ENCODE measurements around the gene GSAP. TPM values are rescaled to one million over a fixed set of nuclear protein-coding genes. Genes with fewer than 3 reads are reported as not detected.

GSAP gene
- total and polyA plus RNA-seq, 9 donors: 4.0 to 19.4 (median 11.2) TPM

GRCh38 chr7:77320137-77320536 lies 96.0 kb downstream of the GSAP start:
- Histone ChIP-seq H3K27ac (no peak overlapping the region), H3K9me3 (no peaks in the 10 kb centered on the region), H3K4me3 (no peak overlapping the region), H3K36me3 (no peaks in the 10 kb centered on the region), H3K4me1 (ENCODE audit: insufficient read depth) (no peaks in the 10 kb centered on the region), H3K27me3 (no peaks in the 10 kb centered on the region)
- no peak for DNase-seq
- no peak for TF ChIP-seq POLR2A (IDR thresholded peaks at IDR 0.05)
- TF ChIP-seq EP300 (IDR thresholded peaks at IDR 0.05): no peak
- TF ChIP-seq CTCF (IDR thresholded peaks at IDR 0.05): no peak
- WGBS, 3 donors: 76 to 89% (median 80%) methylated on average over 4 of the region's 4 CpGs
- intact Hi-C loops (cut with DNase I): loop anchor here in 1 of 4 donors (10.0 kb wide), 1 partner anchor 55 kb away; no protein-coding TSS in a partner anchor

- intact Hi-C loops (cut with DNase I): no loop called here
- no peaks in the 10 kb centered on the region for H3K36me3 ChIP-seq
- no peaks in the 10 kb centered on the region for H3K4me1 ChIP-seq (ENCODE audit: insufficient read depth)
- no peak for DNase-seq
- TF ChIP-seq POLR2A (IDR thresholded peaks at IDR 0.05) (no peak), EP300 (IDR thresholded peaks at IDR 0.05) (no peak), CTCF (IDR thresholded peaks at IDR 0.05) (no peak)
- no peaks in the 10 kb centered on the region for H3K9me3 ChIP-seq
- no peaks in the 10 kb centered on the region for H3K27me3 ChIP-seq
- no peak overlapping the region for H3K4me3 ChIP-seq
- WGBS, 3 donors: 94 to 100% (median 96%) methylated on average over 1 of the region's 1 CpG
- H3K27ac ChIP-seq: no peak overlapping the region
Observed at GRCh38 chr7:77318019-77318418, 98.1 kb downstream of the GSAP start.

GRCh38 chr7:77316219-77316978 lies 99.8 kb downstream of the GSAP start:
- intact Hi-C loops (cut with DNase I): no loop called here

GRCh38 chr7:77315182-77315591 lies 101.0 kb downstream of the GSAP start:
- DNase-seq: no peak
- Histone ChIP-seq H3K9me3 (no peaks in the 10 kb centered on the region), H3K27me3 (no peaks in the 10 kb centered on the region), H3K4me3 (no peak overlapping the region), H3K36me3 (no peaks in the 10 kb centered on the region), H3K4me1 (ENCODE audit: insufficient read depth) (peaks cover 2% of the 10 kb centered on the region), H3K27ac (no peak overlapping the region)
- intact Hi-C loops (cut with DNase I): no loop called here
- TF ChIP-seq CTCF (IDR thresholded peaks at IDR 0.05) (no peak), POLR2A (IDR thresholded peaks at IDR 0.05) (no peak), EP300 (IDR thresholded peaks at IDR 0.05) (no peak)
- WGBS, 3 donors: 68 to 92% (median 76%) methylated on average over 3 of the region's 3 CpGs

More at GRCh38 chr7:77316219-77316978, 99.8 kb downstream of the GSAP start:
- WGBS, 3 donors: 64 to 69% (median 64%) methylated on average over 2 of the region's 2 CpGs
- Histone ChIP-seq H3K9me3 (no peaks in the 10 kb centered on the region), H3K4me1 (ENCODE audit: insufficient read depth) (peaks cover 2% of the 10 kb centered on the region), H3K27me3 (no peaks in the 10 kb centered on the region), H3K27ac (no peak overlapping the region), H3K4me3 (no peak overlapping the region), H3K36me3 (no peaks in the 10 kb centered on the region)
- TF ChIP-seq CTCF (IDR thresholded peaks at IDR 0.05) (no peak), POLR2A (IDR thresholded peaks at IDR 0.05) (no peak), EP300 (IDR thresholded peaks at IDR 0.05) (no peak)
- no peak for DNase-seq

Data from ovary (tissue), 9 donors.